HCT116 (cell line): Measurements from ENCODE around the gene ZNF678. TPM values are rescaled to one million over a fixed set of nuclear protein-coding genes. Genes with fewer than 3 reads are reported as not detected.

Experiments
- ATAC-seq: fragments of 200-7000 bp; cut with Tn5 transposase; 2 replicates; pipeline ENCODE4 v1.9.1; 2020; ENCODE audit warnings: mild to moderate bottlenecking, moderate library complexity
- BruUV-seq: library from RNA; stranded (reverse); fragments of 400-500 nt; replicated peaks from 2 replicates; lab custom pipeline; 2021; lab: Mats Ljungman, UMichigan
- CTCF ChIA-PET: fragments of 300-600 bp; sonication (Branson Sonifier 250); formaldehyde crosslinking; loops from one replicate; lab custom pipeline; 2021; ENCODE audit warnings: antibody characterized with exemption; lab: Charles Lee
- POLR2A ChIA-PET: fragments of 300-600, 350-600 bp; sonication (Branson Sonifier 250); formaldehyde crosslinking; loops from one replicate; lab custom pipeline; 2021; ENCODE audit warnings: antibody characterized with exemption; lab: Charles Lee
- RAD21 ChIA-PET, 2 experiments: fragments of 300-600 bp; sonication (Branson Sonifier 250); formaldehyde crosslinking; loops; one replicate each; lab custom pipeline; 2023; ENCODE audit warnings: low total read pairs in 2 of 2; ENCODE audit not compliant: uncharacterized antibody in 2 of 2, unreplicated experiment in 2 of 2, low non-redundant PET in 1 of 2; lab: Charles Lee
- DNase-seq: peaks from one replicate; pipeline ENCODE4 v3.0.0-alpha.2; 2010; ENCODE audit warnings: low read depth, low spot score
- H2AFZ ChIP-seq: fragments of 200-600 bp; shearing (Covaris generic), sonication (generic); 2 replicates; pipeline ENCODE4 v1.6.1; 2017; ENCODE audit warnings: low read depth, mixed run types, mixed read lengths, antibody characterized with exemption, low read length; ENCODE audit not compliant: poor library complexity, severe bottlenecking
- H3K27ac ChIP-seq: 2 replicates; pipeline ENCODE4 v1.5.1; 2012; ENCODE audit warnings: low read depth, low read length
- H3K27me3 ChIP-seq: fragments of 200-600 bp; sonication (generic); 2 replicates; pipeline ENCODE4 v1.6.1; 2016; ENCODE audit warnings: mixed run types, low read length, mixed read lengths; ENCODE audit not compliant: insufficient read depth
- H3K36me3 ChIP-seq, 2 experiments: fragments of 200-500 bp in 1 of 2; fragments of 200-600 bp in 1 of 2; sonication (Bioruptor generic) in 1 of 2; sonication (generic) in 1 of 2; 2 replicates each; pipeline versions ENCODE4 v1.5.1 to v1.6.1; 2014 to 2016; ENCODE audit warnings: low read length in 2 of 2, inconsistent platforms in 1 of 2, mixed read lengths in 1 of 2, mixed run types in 1 of 2; ENCODE audit not compliant: insufficient read depth in 2 of 2, control insufficient read depth in 1 of 2
- H3K4me1 ChIP-seq, 2 experiments: fragments of 200-600 bp in 1 of 2; sonication (generic) in 1 of 2; 2 replicates each; pipeline versions ENCODE4 v1.5.1 to v1.6.1; 2012 to 2017; ENCODE audit warnings: low read length in 2 of 2, inconsistent platforms in 1 of 2, mild to moderate bottlenecking in 1 of 2, mixed read lengths in 1 of 2, mixed run types in 1 of 2, moderate library complexity in 1 of 2; ENCODE audit not compliant: insufficient read depth in 2 of 2, control insufficient read depth in 1 of 2
- H3K4me2 ChIP-seq: fragments of 200-600 bp; sonication (generic); 2 replicates; pipeline ENCODE4 v1.6.1; 2017; ENCODE audit warnings: mixed run types, low read length, mixed read lengths
- H3K4me3 ChIP-seq, 2 experiments: fragments of 200-600 bp in 1 of 2; sonication (generic) in 1 of 2; replicated peaks in 1 of 2; 2 replicates each; pipeline ENCODE4 v1.5.1; 2011 to 2016; ENCODE audit warnings: low read length in 2 of 2, control low read depth in 1 of 2, low read depth in 1 of 2, mild to moderate bottlenecking in 1 of 2, mixed read lengths in 1 of 2, mixed run types in 1 of 2
- H3K79me2 ChIP-seq: fragments of 200-600 bp; sonication (generic); 2 replicates; pipeline ENCODE4 v1.6.1; 2017; ENCODE audit warnings: mild to moderate bottlenecking, mixed run types, low read length, moderate library complexity, mixed read lengths; ENCODE audit not compliant: insufficient read depth
- H3K9ac ChIP-seq: fragments of 200-600 bp; sonication (generic); 2 replicates; pipeline ENCODE4 v1.6.1; 2016; ENCODE audit warnings: low read length, mixed read lengths
- H3K9me2 ChIP-seq: fragments of 200-600 bp; sonication (generic), shearing (Covaris generic); 2 replicates; pipeline ENCODE4 v1.6.1; 2017; ENCODE audit warnings: mixed run types, mild to moderate bottlenecking, moderate library complexity; ENCODE audit not compliant: insufficient read depth
- H3K9me3 ChIP-seq, 2 experiments: fragments of 200-500 bp in 1 of 2; fragments of 200-600 bp in 1 of 2; sonication (Bioruptor generic) in 1 of 2; sonication (generic) in 1 of 2; 2 replicates each; pipeline ENCODE4 v1.6.1; 2014 to 2017; ENCODE audit warnings: low read length in 2 of 2, mixed read lengths in 2 of 2, inconsistent platforms in 1 of 2, low read depth in 1 of 2, mild to moderate bottlenecking in 1 of 2, mixed run types in 1 of 2, moderate library complexity in 1 of 2; ENCODE audit not compliant: control insufficient read depth in 1 of 2, insufficient read depth in 1 of 2
- H4K20me1 ChIP-seq: fragments of 200-600 bp; sonication (generic), shearing (Covaris generic); 2 replicates; pipeline ENCODE4 v1.6.1; 2017; ENCODE audit warnings: mixed run types, mild to moderate bottlenecking, moderate library complexity; ENCODE audit not compliant: insufficient read depth
- POLR2A ChIP-seq: IDR thresholded peaks from 2 replicates; pipeline ENCODE4 v1.7.0; 2011; ENCODE audit warnings: borderline replicate concordance; ENCODE audit not compliant: insufficient read depth, insufficient read length; ENCODE audit errors: extremely low read depth
- POLR2AphosphoS5 ChIP-seq: IDR thresholded peaks from 2 replicates; pipeline ENCODE4 v1.6.1; 2011; ENCODE audit warnings: mild to moderate bottlenecking, low read depth, low read length, moderate library complexity
- RAD21 ChIP-seq: IDR thresholded peaks from 2 replicates; pipeline ENCODE4 v1.6.1; 2012; ENCODE audit warnings: low read depth, mild to moderate bottlenecking
- SIN3A ChIP-seq: IDR thresholded peaks from 2 replicates; pipeline ENCODE4 v1.6.1; 2012; ENCODE audit warnings: low read depth
- TCF7L2 ChIP-seq: IDR thresholded peaks from 2 replicates; pipeline ENCODE4 v1.7.0; 2011; ENCODE audit warnings: borderline replicate concordance, inconsistent platforms; ENCODE audit not compliant: insufficient read depth, insufficient read length; ENCODE audit errors: extremely low read depth
- ZFX ChIP-seq: fragments of 450-650 bp; IDR thresholded peaks from 2 replicates; pipeline ENCODE4 v1.6.1; 2017
- intact Hi-C: fragments of 100-400 bp; cut with micrococcal nuclease; formaldehyde crosslinking; loops from 2 replicates; pipeline ENCODE4 v1.10.0; 2022
- total RNA-seq: library from RNA; stranded (reverse); gene quantifications from one replicate; pipeline ENCODE4 v1.2.1, GENCODE V29; 2021; ENCODE audit not compliant: unreplicated experiment
- TF ChIP-seq, protein P1 (sequence below), 3 experiments: fragments of 200-600 bp in 1 of 3; sonication (generic) in 1 of 3; IDR thresholded peaks in 2 of 3; conservative IDR thresholded peaks in 1 of 3; 2 replicates each; pipeline ENCODE4 v1.5.1; 2012 to 2017; ENCODE audit warnings: low read depth in 2 of 3, low read length in 2 of 3, antibody characterized with exemption in 1 of 3, borderline replicate concordance in 1 of 3, control low read depth in 1 of 3, mild to moderate bottlenecking in 1 of 3, mixed read lengths in 1 of 3, mixed run types in 1 of 3, moderate library complexity in 1 of 3; ENCODE audit not compliant: insufficient read depth in 1 of 3

ZNF678 gene
- total RNA-seq, 1 experiment from 2014 or later = 6.1 TPM

DNA sequence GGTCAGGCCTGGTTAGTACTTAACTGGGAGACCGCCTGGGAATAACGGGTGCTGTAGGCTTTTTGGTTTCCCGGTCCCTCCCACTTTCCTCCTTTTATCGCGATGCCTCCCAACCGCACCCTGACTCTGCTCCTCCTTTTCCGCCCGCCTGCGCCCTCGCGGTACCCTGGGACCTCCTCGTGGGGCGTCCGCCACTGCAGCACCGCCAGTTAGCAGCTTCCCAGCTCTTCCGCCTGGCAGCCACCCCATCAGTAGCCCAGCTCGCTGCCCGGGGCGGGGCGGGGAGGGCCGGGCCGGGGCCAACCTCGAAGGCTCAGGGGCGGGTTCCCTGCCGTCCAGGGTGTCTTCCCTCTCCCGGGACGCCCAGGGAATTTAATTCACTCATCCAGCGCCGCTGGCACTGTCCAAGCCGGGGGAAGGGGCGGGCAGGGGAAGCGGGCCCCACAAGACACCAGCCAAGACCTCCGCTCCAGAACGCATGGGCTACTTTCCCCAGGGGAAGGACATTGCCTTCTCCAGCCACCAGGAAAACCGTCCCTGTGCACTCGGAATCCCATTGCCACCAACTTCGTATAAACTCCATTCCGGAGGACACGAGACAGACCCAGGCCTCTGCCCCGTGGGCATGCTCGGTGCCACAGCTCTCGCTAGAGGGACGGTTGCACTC lies 2.0 kb upstream of the ZNF678 start:
- no peaks in the 10 kb centered on the region for H3K9me2 ChIP-seq
- intact Hi-C loops = loop anchor here (5.0 kb wide), 1 partner anchor 166 kb away; no protein-coding TSS in a partner anchor
- ATAC-seq = no peak
- no peaks in the 10 kb centered on the region for H3K9me3 ChIP-seq
- H3K4me1 ChIP-seq = peaks cover 0 to 12% of the 10 kb centered on the region in 2 experiments; a peak in 2 of 4 replicates
- peaks cover 20% of the 10 kb centered on the region for H3K79me2 ChIP-seq
- H4K20me1 ChIP-seq = no peaks in the 10 kb centered on the region
- TF ChIP-seq, protein P1, sequence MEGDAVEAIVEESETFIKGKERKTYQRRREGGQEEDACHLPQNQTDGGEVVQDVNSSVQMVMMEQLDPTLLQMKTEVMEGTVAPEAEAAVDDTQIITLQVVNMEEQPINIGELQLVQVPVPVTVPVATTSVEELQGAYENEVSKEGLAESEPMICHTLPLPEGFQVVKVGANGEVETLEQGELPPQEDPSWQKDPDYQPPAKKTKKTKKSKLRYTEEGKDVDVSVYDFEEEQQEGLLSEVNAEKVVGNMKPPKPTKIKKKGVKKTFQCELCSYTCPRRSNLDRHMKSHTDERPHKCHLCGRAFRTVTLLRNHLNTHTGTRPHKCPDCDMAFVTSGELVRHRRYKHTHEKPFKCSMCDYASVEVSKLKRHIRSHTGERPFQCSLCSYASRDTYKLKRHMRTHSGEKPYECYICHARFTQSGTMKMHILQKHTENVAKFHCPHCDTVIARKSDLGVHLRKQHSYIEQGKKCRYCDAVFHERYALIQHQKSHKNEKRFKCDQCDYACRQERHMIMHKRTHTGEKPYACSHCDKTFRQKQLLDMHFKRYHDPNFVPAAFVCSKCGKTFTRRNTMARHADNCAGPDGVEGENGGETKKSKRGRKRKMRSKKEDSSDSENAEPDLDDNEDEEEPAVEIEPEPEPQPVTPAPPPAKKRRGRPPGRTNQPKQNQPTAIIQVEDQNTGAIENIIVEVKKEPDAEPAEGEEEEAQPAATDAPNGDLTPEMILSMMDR (IDR thresholded peaks at IDR 0.05 in 2 of 3, conservative IDR thresholded peaks at IDR 0.05 in 1 of 3; ENCODE audit: borderline replicate concordance in 1 of 3, insufficient read depth in 1 of 3, low read depth in 2 of 3, low read length in 2 of 3) = no peak
- TF ChIP-seq RAD21 = no peak
- no peak for TF ChIP-seq POLR2A
- TF ChIP-seq ZFX = no peak
- TF ChIP-seq SIN3A = no peak
- TF ChIP-seq TCF7L2 = no peak
- TF ChIP-seq POLR2AphosphoS5 = no peak
- no peak overlapping the region for H3K9ac ChIP-seq
- H3K27ac ChIP-seq = no peak overlapping the region
- no peak for DNase-seq
- no TSS peak for BruUV-seq
- no peaks in the 10 kb centered on the region for H3K36me3 ChIP-seq
- CTCF ChIA-PET = no interaction called here
- no peak overlapping the region for H3K4me2 ChIP-seq
- POLR2A ChIA-PET = no interaction called here
- H3K27me3 ChIP-seq = no peaks in the 10 kb centered on the region
- no peak overlapping the region for H3K4me3 ChIP-seq
- H2AFZ ChIP-seq = no peak overlapping the region
- RAD21 ChIA-PET = no interaction called here
